ENCODE data around the gene TMEM121B. TPM values are rescaled to one million over a fixed set of nuclear protein-coding genes. Genes with fewer than 3 reads are reported as not detected.

TMEM121B gene
- total and polyA plus RNA-seq, 2 experiments from 2014 or later = 2.0 to 7.2 TPM

DNA sequence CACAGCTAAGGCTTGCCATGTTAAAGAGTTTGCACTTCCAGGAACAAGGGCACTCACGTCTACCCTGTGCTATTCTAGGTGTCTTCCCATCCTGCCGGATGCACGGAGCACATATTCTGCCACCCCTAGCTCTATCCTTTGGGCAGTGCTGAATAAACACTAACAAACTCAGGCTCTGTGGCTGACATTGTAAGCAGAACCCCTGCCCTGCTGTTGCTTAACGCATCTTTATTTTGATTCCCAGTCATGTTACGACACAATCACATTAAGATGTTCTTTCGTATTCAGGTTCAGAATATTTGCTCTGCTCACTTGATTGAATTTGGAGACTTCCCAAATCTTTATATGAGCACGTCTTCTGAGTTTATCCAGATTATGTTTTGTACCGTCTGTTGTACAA lies 41.6 kb upstream of the TMEM121B start:
- Mint-ChIP-seq H3K27ac (no peak overlapping the region), H3K27me3 (ENCODE audit: insufficient read depth, low read depth, poor library complexity) (peaks cover 11% of the 10 kb centered on the region), H3K4me3 (no peak overlapping the region), H3K4me1 (peaks cover 9% of the 10 kb centered on the region; the same call in 2 of the 3 replicates), H3K36me3 (ENCODE audit: low read depth) (peaks cover 7% of the 10 kb centered on the region), H3K9me3 (no peaks in the 10 kb centered on the region)
- Histone ChIP-seq H3K9me2 (ENCODE audit: insufficient read depth) (no peaks in the 10 kb centered on the region), H3K27me3 (ENCODE audit: insufficient read depth) (peaks cover 7% of the 10 kb centered on the region; the same call in 1 of the 2 replicates), H3F3A (replicated peaks; ENCODE audit: low read depth) (peaks cover 6% of the 10 kb centered on the region; the same call in 1 of the 2 replicates), H3K27ac (ENCODE audit: low read depth) (no peak overlapping the region), H3K79me2 (replicated peaks; ENCODE audit: insufficient read depth) (peaks cover 6% of the 10 kb centered on the region), H3K4me1 (ENCODE audit: insufficient read depth) (peaks cover 9% of the 10 kb centered on the region), H3K4me3 (no peak overlapping the region), H3K4me2 (no peak overlapping the region), H4K20me1 (replicated peaks; ENCODE audit: insufficient read depth) (peaks cover 6% of the 10 kb centered on the region), H3K36me3 (ENCODE audit: insufficient read depth) (no peaks in the 10 kb centered on the region), H2AFZ (no peak overlapping the region)
- DNase-seq (ENCODE audit: low spot score) = no peak
- no peak for ATAC-seq
- TF ChIP-seq STAT1 (IDR thresholded peaks at IDR 0.05; ENCODE audit: unreplicated experiment) (no peak), POLR2AphosphoS5 (IDR thresholded peaks at IDR 0.05; ENCODE audit: low read depth) (no peak), ZNF114 (CRISPR knock-in tag; IDR thresholded peaks at IDR 0.05) (no peak)
- TF ChIP-seq, protein P1, sequence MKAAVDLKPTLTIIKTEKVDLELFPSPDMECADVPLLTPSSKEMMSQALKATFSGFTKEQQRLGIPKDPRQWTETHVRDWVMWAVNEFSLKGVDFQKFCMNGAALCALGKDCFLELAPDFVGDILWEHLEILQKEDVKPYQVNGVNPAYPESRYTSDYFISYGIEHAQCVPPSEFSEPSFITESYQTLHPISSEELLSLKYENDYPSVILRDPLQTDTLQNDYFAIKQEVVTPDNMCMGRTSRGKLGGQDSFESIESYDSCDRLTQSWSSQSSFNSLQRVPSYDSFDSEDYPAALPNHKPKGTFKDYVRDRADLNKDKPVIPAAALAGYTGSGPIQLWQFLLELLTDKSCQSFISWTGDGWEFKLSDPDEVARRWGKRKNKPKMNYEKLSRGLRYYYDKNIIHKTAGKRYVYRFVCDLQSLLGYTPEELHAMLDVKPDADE (IDR thresholded peaks at IDR 0.05) = no peak
- TF ChIP-seq, protein P2, sequence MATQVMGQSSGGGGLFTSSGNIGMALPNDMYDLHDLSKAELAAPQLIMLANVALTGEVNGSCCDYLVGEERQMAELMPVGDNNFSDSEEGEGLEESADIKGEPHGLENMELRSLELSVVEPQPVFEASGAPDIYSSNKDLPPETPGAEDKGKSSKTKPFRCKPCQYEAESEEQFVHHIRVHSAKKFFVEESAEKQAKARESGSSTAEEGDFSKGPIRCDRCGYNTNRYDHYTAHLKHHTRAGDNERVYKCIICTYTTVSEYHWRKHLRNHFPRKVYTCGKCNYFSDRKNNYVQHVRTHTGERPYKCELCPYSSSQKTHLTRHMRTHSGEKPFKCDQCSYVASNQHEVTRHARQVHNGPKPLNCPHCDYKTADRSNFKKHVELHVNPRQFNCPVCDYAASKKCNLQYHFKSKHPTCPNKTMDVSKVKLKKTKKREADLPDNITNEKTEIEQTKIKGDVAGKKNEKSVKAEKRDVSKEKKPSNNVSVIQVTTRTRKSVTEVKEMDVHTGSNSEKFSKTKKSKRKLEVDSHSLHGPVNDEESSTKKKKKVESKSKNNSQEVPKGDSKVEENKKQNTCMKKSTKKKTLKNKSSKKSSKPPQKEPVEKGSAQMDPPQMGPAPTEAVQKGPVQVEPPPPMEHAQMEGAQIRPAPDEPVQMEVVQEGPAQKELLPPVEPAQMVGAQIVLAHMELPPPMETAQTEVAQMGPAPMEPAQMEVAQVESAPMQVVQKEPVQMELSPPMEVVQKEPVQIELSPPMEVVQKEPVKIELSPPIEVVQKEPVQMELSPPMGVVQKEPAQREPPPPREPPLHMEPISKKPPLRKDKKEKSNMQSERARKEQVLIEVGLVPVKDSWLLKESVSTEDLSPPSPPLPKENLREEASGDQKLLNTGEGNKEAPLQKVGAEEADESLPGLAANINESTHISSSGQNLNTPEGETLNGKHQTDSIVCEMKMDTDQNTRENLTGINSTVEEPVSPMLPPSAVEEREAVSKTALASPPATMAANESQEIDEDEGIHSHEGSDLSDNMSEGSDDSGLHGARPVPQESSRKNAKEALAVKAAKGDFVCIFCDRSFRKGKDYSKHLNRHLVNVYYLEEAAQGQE (IDR thresholded peaks at IDR 0.05; ENCODE audit: unreplicated experiment) = no peak

DNA sequence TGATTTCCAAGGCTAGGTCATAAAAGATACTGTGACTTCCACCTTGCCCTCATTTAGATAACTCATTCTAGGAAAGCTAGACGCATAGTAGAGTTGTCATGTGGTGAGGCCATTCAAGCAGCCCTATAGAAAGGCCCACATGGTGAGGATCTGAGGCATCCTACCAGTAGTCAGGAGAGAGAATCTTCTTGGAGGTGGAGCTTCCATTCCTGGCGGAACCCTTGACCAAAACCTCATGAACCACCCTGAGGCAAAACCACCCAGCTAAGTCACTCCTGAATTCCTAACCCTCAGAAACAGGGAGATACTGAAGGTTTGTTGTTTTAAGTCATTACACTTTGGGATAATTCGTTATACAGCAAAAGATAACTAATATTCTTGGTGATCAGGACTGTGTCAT lies 40.8 kb upstream of the TMEM121B start:
- peaks cover 9% of the 10 kb centered on the region; the same call in 2 of the 3 replicates for H3K4me1 Mint-ChIP-seq
- no peaks in the 10 kb centered on the region for H3K9me3 Mint-ChIP-seq
- Histone ChIP-seq H3K27ac (ENCODE audit: low read depth) (no peak overlapping the region), H3K4me1 (ENCODE audit: insufficient read depth) (peaks cover 16% of the 10 kb centered on the region), H3F3A (replicated peaks; ENCODE audit: low read depth) (peaks cover 11% of the 10 kb centered on the region; the same call in 1 of the 2 replicates), H3K36me3 (ENCODE audit: insufficient read depth) (no peaks in the 10 kb centered on the region), H4K20me1 (replicated peaks; ENCODE audit: insufficient read depth) (peaks cover 13% of the 10 kb centered on the region), H3K27me3 (ENCODE audit: insufficient read depth) (peaks cover 7% of the 10 kb centered on the region; the same call in 1 of the 2 replicates), H3K9me2 (ENCODE audit: insufficient read depth) (no peaks in the 10 kb centered on the region), H3K4me3 (no peak overlapping the region), H3K4me2 (no peak overlapping the region), H3K79me2 (replicated peaks; ENCODE audit: insufficient read depth) (peaks cover 14% of the 10 kb centered on the region), H2AFZ (no peak overlapping the region)
- H3K4me3 Mint-ChIP-seq = no peak overlapping the region
- peaks cover 7% of the 10 kb centered on the region for H3K36me3 Mint-ChIP-seq (ENCODE audit: low read depth)
- no peak for ATAC-seq
- H3K27ac Mint-ChIP-seq = no peak overlapping the region
- H3K27me3 Mint-ChIP-seq (ENCODE audit: insufficient read depth, low read depth, poor library complexity) = peaks cover 11% of the 10 kb centered on the region
- DNase-seq (ENCODE audit: low spot score) = no peak
- no peak for TF ChIP-seq EZH2 (IDR thresholded peaks at IDR 0.05; ENCODE audit: low read depth, unreplicated experiment)
- TF ChIP-seq NANOG (IDR thresholded peaks at IDR 0.05; ENCODE audit: borderline replicate concordance) = no peak
- TF ChIP-seq JUNB (IDR thresholded peaks at IDR 0.05; ENCODE audit: unreplicated experiment) = no peak
- TF ChIP-seq, protein P3, sequence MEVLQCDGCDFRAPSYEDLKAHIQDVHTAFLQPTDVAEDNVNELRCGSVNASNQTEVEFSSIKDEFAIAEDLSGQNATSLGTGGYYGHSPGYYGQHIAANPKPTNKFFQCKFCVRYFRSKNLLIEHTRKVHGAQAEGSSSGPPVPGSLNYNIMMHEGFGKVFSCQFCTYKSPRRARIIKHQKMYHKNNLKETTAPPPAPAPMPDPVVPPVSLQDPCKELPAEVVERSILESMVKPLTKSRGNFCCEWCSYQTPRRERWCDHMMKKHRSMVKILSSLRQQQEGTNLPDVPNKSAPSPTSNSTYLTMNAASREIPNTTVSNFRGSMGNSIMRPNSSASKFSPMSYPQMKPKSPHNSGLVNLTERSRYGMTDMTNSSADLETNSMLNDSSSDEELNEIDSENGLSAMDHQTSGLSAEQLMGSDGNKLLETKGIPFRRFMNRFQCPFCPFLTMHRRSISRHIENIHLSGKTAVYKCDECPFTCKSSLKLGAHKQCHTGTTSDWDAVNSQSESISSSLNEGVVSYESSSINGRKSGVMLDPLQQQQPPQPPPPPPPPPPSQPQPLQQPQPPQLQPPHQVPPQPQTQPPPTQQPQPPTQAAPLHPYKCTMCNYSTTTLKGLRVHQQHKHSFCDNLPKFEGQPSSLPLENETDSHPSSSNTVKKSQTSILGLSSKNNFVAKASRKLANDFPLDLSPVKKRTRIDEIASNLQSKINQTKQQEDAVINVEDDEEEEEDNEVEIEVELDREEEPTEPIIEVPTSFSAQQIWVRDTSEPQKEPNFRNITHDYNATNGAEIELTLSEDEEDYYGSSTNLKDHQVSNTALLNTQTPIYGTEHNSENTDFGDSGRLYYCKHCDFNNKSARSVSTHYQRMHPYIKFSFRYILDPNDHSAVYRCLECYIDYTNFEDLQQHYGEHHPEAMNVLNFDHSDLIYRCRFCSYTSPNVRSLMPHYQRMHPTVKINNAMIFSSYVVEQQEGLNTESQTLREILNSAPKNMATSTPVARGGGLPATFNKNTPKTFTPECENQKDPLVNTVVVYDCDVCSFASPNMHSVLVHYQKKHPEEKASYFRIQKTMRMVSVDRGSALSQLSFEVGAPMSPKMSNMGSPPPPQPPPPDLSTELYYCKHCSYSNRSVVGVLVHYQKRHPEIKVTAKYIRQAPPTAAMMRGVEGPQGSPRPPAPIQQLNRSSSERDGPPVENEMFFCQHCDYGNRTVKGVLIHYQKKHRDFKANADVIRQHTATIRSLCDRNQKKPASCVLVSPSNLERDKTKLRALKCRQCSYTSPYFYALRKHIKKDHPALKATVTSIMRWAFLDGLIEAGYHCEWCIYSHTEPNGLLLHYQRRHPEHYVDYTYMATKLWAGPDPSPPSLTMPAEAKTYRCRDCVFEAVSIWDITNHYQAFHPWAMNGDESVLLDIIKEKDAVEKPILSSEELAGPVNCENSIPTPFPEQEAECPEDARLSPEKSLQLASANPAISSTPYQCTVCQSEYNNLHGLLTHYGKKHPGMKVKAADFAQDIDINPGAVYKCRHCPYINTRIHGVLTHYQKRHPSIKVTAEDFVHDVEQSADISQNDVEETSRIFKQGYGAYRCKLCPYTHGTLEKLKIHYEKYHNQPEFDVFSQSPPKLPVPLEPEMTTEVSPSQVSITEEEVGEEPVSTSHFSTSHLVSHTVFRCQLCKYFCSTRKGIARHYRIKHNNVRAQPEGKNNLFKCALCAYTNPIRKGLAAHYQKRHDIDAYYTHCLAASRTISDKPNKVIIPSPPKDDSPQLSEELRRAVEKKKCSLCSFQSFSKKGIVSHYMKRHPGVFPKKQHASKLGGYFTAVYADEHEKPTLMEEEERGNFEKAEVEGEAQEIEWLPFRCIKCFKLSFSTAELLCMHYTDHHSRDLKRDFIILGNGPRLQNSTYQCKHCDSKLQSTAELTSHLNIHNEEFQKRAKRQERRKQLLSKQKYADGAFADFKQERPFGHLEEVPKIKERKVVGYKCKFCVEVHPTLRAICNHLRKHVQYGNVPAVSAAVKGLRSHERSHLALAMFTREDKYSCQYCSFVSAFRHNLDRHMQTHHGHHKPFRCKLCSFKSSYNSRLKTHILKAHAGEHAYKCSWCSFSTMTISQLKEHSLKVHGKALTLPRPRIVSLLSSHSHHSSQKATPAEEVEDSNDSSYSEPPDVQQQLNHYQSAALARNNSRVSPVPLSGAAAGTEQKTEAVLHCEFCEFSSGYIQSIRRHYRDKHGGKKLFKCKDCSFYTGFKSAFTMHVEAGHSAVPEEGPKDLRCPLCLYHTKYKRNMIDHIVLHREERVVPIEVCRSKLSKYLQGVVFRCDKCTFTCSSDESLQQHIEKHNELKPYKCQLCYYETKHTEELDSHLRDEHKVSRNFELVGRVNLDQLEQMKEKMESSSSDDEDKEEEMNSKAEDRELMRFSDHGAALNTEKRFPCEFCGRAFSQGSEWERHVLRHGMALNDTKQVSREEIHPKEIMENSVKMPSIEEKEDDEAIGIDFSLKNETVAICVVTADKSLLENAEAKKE (CRISPR knock-in tag; IDR thresholded peaks at IDR 0.05) = no peak
- no peak for TF ChIP-seq CREB1 (CRISPR knock-in tag; IDR thresholded peaks at IDR 0.05; ENCODE audit: low read depth)
- TF ChIP-seq STAT1 (IDR thresholded peaks at IDR 0.05; ENCODE audit: unreplicated experiment) = no peak
- no peak for TF ChIP-seq POLR2AphosphoS5 (IDR thresholded peaks at IDR 0.05; ENCODE audit: low read depth)
- no peak for TF ChIP-seq ZNF331 (CRISPR knock-in tag; IDR thresholded peaks at IDR 0.05; ENCODE audit: low read depth)
- no peak for TF ChIP-seq EZH2phosphoT487 (IDR thresholded peaks at IDR 0.05; ENCODE audit: unreplicated experiment)
- no peak for TF ChIP-seq ZNF114 (CRISPR knock-in tag; IDR thresholded peaks at IDR 0.05)

Measured in GM23338 (cell line).